Natural killer cell (primary cell): ENCODE data around the gene PALLD. TPM values are rescaled to one million over a fixed set of nuclear protein-coding genes. Genes with fewer than 3 reads are reported as not detected.
A peak's percentile ranks its signal among the peaks of the same experiment; 100 is the strongest.

Experiments used
- ATAC-seq, 3 donors: fragments of 150-1000 bp in 2 of 3; fragments of 200-7000 bp in 1 of 3; cut with Tn5 transposase; 1 replicate in 1 of 3; 2 replicates in 2 of 3; pipeline ENCODE4 v1.10.0; 2021; ENCODE audit warnings: mild to moderate bottlenecking in 2 of 3, moderate library complexity in 2 of 3
- DNase-seq, 2 donors: peaks; one replicate each; pipeline versions ENCODE4 v3.0.0 to v3.0.0-alpha.2; 2013 to 2021; ENCODE audit warnings: mixed read lengths in 1 of 2
- H3K27ac ChIP-seq: one replicate; pipeline ENCODE4 v1.5.1; 2013; ENCODE audit warnings: mild to moderate bottlenecking, low read length
- H3K27me3 ChIP-seq: one replicate; pipeline ENCODE4 v1.6.1; 2013; ENCODE audit warnings: low read length; ENCODE audit not compliant: control insufficient read depth, insufficient read depth
- H3K36me3 ChIP-seq: one replicate; pipeline ENCODE4 v1.6.1; 2013; ENCODE audit warnings: low read length; ENCODE audit not compliant: control insufficient read depth, insufficient read depth
- H3K4me1 ChIP-seq: one replicate; pipeline ENCODE4 v1.6.1; 2013; ENCODE audit warnings: low read length; ENCODE audit not compliant: control insufficient read depth, insufficient read depth
- H3K4me3 ChIP-seq: one replicate; pipeline ENCODE4 v1.5.1; 2013; ENCODE audit warnings: low read length
- H3K9me3 ChIP-seq: one replicate; pipeline ENCODE4 v1.6.1; 2013; ENCODE audit warnings: low read length; ENCODE audit not compliant: control insufficient read depth, insufficient read depth
- H3K27ac Mint-ChIP-seq, 2 donors: one replicate each; pipeline ENCODE4 v1.8.0; 2022; ENCODE audit warnings: mild to moderate bottlenecking in 2 of 2, mixed read lengths in 2 of 2, moderate library complexity in 1 of 2
- H3K27me3 Mint-ChIP-seq, 2 donors: one replicate each; pipeline ENCODE4 v1.8.0; 2022; ENCODE audit warnings: low read depth in 2 of 2, mixed read lengths in 2 of 2
- H3K36me3 Mint-ChIP-seq: one replicate; pipeline ENCODE4 v1.8.0; 2022; ENCODE audit warnings: mixed read lengths
- H3K4me1 Mint-ChIP-seq, 2 donors: one replicate each; pipeline ENCODE4 v1.8.0; 2022; ENCODE audit warnings: mixed read lengths in 2 of 2
- H3K4me3 Mint-ChIP-seq: one replicate; pipeline ENCODE4 v1.8.0; 2022; ENCODE audit warnings: mild to moderate bottlenecking, moderate library complexity, mixed read lengths
- H3K9me3 Mint-ChIP-seq, 2 donors: one replicate each; pipeline ENCODE4 v1.8.0; 2022; ENCODE audit warnings: mixed read lengths in 2 of 2
- CTCF ChIP-seq: fragments of 200-600 bp; IDR thresholded peaks from one replicate; pipeline ENCODE4 v1.8.0; 2022; ENCODE audit warnings: antibody characterized with exemption
- WGBS: methylation state at CpG from one replicate; pipeline ENCODE4 v1.1.7; 2013; ENCODE audit warnings: missing lambda C conversion rate; ENCODE audit not compliant: insufficient coverage; 5-methylcytosine and 5-hydroxymethylcytosine counted together
- intact Hi-C: fragments of 100-400 bp; cut with micrococcal nuclease; formaldehyde crosslinking; loops from one replicate; pipeline ENCODE4 v1.14.2; 2022
- total RNA-seq, 4 donors: library from RNA; stranded (reverse); fragments of 120-200 nt in 1 of 4; gene quantifications; one replicate each; pipeline versions ENCODE4 v1.2.3 to v1.2.4, GENCODE V29; 2013 to 2022

The PALLD gene
- total RNA-seq, 3 donors from 2014 or later (not counting 1 experiment from before 2014, with no cell fraction given), result 15.1 to 25.4 (median 22.8) TPM

GRCh38 chr4:168472920-168473319 is 23.9 kb upstream of the PALLD start:
- 98% methylated on average over 2 of the region's 2 CpGs for WGBS
- H3K36me3 Mint-ChIP-seq, result peaks cover 22% of the 10 kb centered on the region
- H3K4me3 Mint-ChIP-seq, result no peak overlapping the region

GRCh38 chr4:168474660-168475320 is 22.1 kb upstream of the PALLD start:
- intact Hi-C loops, result no loop called here
- WGBS, result 76% methylated on average over 3 of the region's 5 CpGs

More at GRCh38 chr4:168472920-168473319, 23.9 kb upstream of the PALLD start:
- H3K4me1 ChIP-seq, result no peaks in the 10 kb centered on the region
- H3K4me1 Mint-ChIP-seq, result peaks cover 20 to 34% of the 10 kb centered on the region in 2 donors
- H3K36me3 ChIP-seq, result peaks cover 29% of the 10 kb centered on the region
- DNase-seq, result no peak
- H3K27me3 ChIP-seq, result no peaks in the 10 kb centered on the region
- no peak overlapping the region for H3K27ac ChIP-seq
- no peaks in the 10 kb centered on the region for H3K27me3 Mint-ChIP-seq
- H3K4me3 ChIP-seq, result no peak overlapping the region
- H3K27ac Mint-ChIP-seq, result peak overlapping the region in 1 of 2 donors; percentile 9
- no peak for ATAC-seq
- no peaks in the 10 kb centered on the region for H3K9me3 Mint-ChIP-seq
- no peak for TF ChIP-seq CTCF
- H3K9me3 ChIP-seq, result no peaks in the 10 kb centered on the region
- intact Hi-C loops, result no loop called here

GRCh38 chr4:168475745-168476144 is 21.1 kb upstream of the PALLD start:
- Mint-ChIP-seq H3K27ac (no peak overlapping the region), H3K9me3 (no peaks in the 10 kb centered on the region), H3K36me3 (peaks cover 11% of the 10 kb centered on the region), H3K4me3 (no peak overlapping the region), H3K4me1 (peaks cover 42 to 57% of the 10 kb centered on the region in 2 donors), H3K27me3 (no peaks in the 10 kb centered on the region)
- intact Hi-C loops, result no loop called here
- DNase-seq (no peak), ATAC-seq (no peak)
- H3K4me1 ChIP-seq, result peaks cover 3% of the 10 kb centered on the region
- no peaks in the 10 kb centered on the region for H3K9me3 ChIP-seq
- peaks cover 17% of the 10 kb centered on the region for H3K36me3 ChIP-seq
- WGBS, result 85% methylated on average over 1 of the region's 2 CpGs
- no peak overlapping the region for H3K27ac ChIP-seq
- TF ChIP-seq CTCF, result no peak
- no peak overlapping the region for H3K4me3 ChIP-seq
- no peaks in the 10 kb centered on the region for H3K27me3 ChIP-seq

More at GRCh38 chr4:168474660-168475320, 22.1 kb upstream of the PALLD start:
- H3K27me3 ChIP-seq, result no peaks in the 10 kb centered on the region
- Mint-ChIP-seq H3K9me3 (no peaks in the 10 kb centered on the region), H3K27me3 (no peaks in the 10 kb centered on the region), H3K27ac (peak overlapping the region; percentile 53 to 63), H3K4me1 (peaks cover 34 to 49% of the 10 kb centered on the region in 2 donors), H3K4me3 (no peak overlapping the region), H3K36me3 (peaks cover 21% of the 10 kb centered on the region)
- DNase-seq (no peak), ATAC-seq (no peak)
- H3K36me3 ChIP-seq, result peaks cover 26% of the 10 kb centered on the region
- H3K9me3 ChIP-seq, result no peaks in the 10 kb centered on the region
- peaks cover 3% of the 10 kb centered on the region for H3K4me1 ChIP-seq
- no peak overlapping the region for H3K27ac ChIP-seq
- no peak overlapping the region for H3K4me3 ChIP-seq
- TF ChIP-seq CTCF, result no peak

- ATAC-seq (no peak), DNase-seq (no peak)
- Histone ChIP-seq H3K9me3 (no peaks in the 10 kb centered on the region), H3K27ac (no peak overlapping the region), H3K4me3 (no peak overlapping the region), H3K4me1 (peaks cover 3% of the 10 kb centered on the region), H3K36me3 (no peaks in the 10 kb centered on the region), H3K27me3 (no peaks in the 10 kb centered on the region)
- intact Hi-C loops, result no loop called here
- Mint-ChIP-seq H3K36me3 (no peaks in the 10 kb centered on the region), H3K4me3 (peak overlapping the region; percentile 96), H3K9me3 (peaks cover 2 to 4% of the 10 kb centered on the region in 2 donors), H3K27me3 (peaks cover 0 to 4% of the 10 kb centered on the region in 2 donors), H3K4me1 (peaks cover 54 to 61% of the 10 kb centered on the region in 2 donors), H3K27ac (peak overlapping the region; percentile 97 to 100)
- 100% methylated on average over 2 of the region's 3 CpGs for WGBS
- TF ChIP-seq CTCF, result no peak
Measured at GRCh38 chr4:168478868-168479267, 18.0 kb upstream of the PALLD start.
